HepG2 (cell line): ENCODE measurements around the gene MYO16. TPM values are rescaled to one million over a fixed set of nuclear protein-coding genes. Genes with fewer than 3 reads are reported as not detected.

Experiments used
- ATAC-seq: fragments of 200-7000 bp; cut with Tn5 transposase; 3 replicates; pipeline ENCODE4 v1.9.1; 2020; ENCODE audit warnings: mild to moderate bottlenecking, moderate library complexity
- BruUV-seq: library from RNA; stranded (reverse); fragments of 400-500 nt; replicated peaks from 2 replicates; lab custom pipeline; 2021; lab: Mats Ljungman, UMichigan
- CTCF ChIA-PET: fragments of 300-600 bp; formaldehyde crosslinking; extraction: SDS; loops from one replicate; lab custom pipeline; 2021; ENCODE audit warnings: low total read pairs, inconsistent platforms, low intra/inter-chr PET ratio; lab: Yijun Ruan, JAX
- POLR2A ChIA-PET: fragments of 350-600 bp; sonication (Branson Sonifier 250); formaldehyde crosslinking; loops from one replicate; lab custom pipeline; 2020; ENCODE audit warnings: antibody characterized with exemption, inconsistent platforms; lab: Yijun Ruan, JAX
- DNase-seq: peaks from one replicate; pipeline ENCODE4 v3.0.0-alpha.2; 2015; ENCODE audit warnings: low spot score
- FAIRE-seq: peaks from 3 replicates; lab custom pipeline; 2011; peaks lifted over from hg19 to GRCh38; lab: Jason Lieb, UNC
- H2AFZ ChIP-seq: one replicate; pipeline ENCODE4 v1.6.1; 2011; ENCODE audit warnings: low read length, inconsistent platforms
- H3K27ac ChIP-seq: fragments of 300-600 bp; 3 replicates; pipeline ENCODE4 v1.8.0; 2011; ENCODE audit warnings: mixed run types, mild to moderate bottlenecking, mixed read lengths, low read length, inconsistent platforms; ENCODE audit not compliant: insufficient read depth; ENCODE audit errors: extremely low read length
- H3K27me3 ChIP-seq, 2 experiments: fragments of 200-600 bp in 1 of 2; 2 replicates in 1 of 2; 3 replicates in 1 of 2; pipeline versions ENCODE4 v1.6.0 to v1.8.0; 2011; ENCODE audit warnings: low read length in 2 of 2, mild to moderate bottlenecking in 2 of 2, moderate library complexity in 2 of 2, inconsistent platforms in 1 of 2; ENCODE audit not compliant: insufficient read depth in 2 of 2, control insufficient read depth in 1 of 2
- H3K36me3 ChIP-seq, 2 experiments: fragments of 200-600 bp in 1 of 2; replicated peaks in 1 of 2; 2 replicates in 1 of 2; 3 replicates in 1 of 2; pipeline versions ENCODE4 v1.5.1 to v1.8.0; 2011; ENCODE audit warnings: low read length in 2 of 2, inconsistent platforms in 1 of 2; ENCODE audit not compliant: insufficient read depth in 2 of 2, control insufficient read depth in 1 of 2
- H3K4me1 ChIP-seq: 2 replicates; pipeline ENCODE4 v1.5.1; 2012; ENCODE audit warnings: low read length, inconsistent platforms; ENCODE audit not compliant: insufficient read depth
- H3K4me2 ChIP-seq: 2 replicates; pipeline ENCODE4 v1.6.0; 2011; ENCODE audit warnings: low read depth, low read length, inconsistent platforms
- H3K4me3 ChIP-seq, 3 experiments: fragments of 200-600 bp in 1 of 3; sonication (generic), shearing (Covaris generic) in 1 of 3; replicated peaks in 1 of 3; 2 replicates each; pipeline ENCODE4 v1.5.1; 2011 to 2016; ENCODE audit warnings: low read length in 3 of 3, inconsistent platforms in 2 of 3, low read depth in 2 of 3, mild to moderate bottlenecking in 2 of 3, control low read depth in 1 of 3, mixed read lengths in 1 of 3; ENCODE audit not compliant: insufficient read depth in 1 of 3
- H3K79me2 ChIP-seq: one replicate; pipeline ENCODE4 v1.6.1; 2011; ENCODE audit warnings: low read length, inconsistent platforms; ENCODE audit not compliant: insufficient read depth
- H3K9ac ChIP-seq: 2 replicates; pipeline ENCODE4 v1.6.0; 2011; ENCODE audit warnings: mild to moderate bottlenecking, low read depth, low read length, inconsistent platforms; ENCODE audit not compliant: insufficient read depth
- H3K9me3 ChIP-seq: 2 replicates; pipeline ENCODE4 v1.5.1; 2012; ENCODE audit warnings: mild to moderate bottlenecking, low read length
- H4K20me1 ChIP-seq: 2 replicates; pipeline ENCODE4 v1.6.0; 2011; ENCODE audit warnings: inconsistent platforms, mild to moderate bottlenecking, low read length, moderate library complexity; ENCODE audit not compliant: insufficient read depth
- CREB1 ChIP-seq, 2 experiments: fragments of 450-650 bp in 1 of 2; IDR thresholded peaks; 2 replicates each; pipeline ENCODE4 v1.6.1; 2016 to 2017; ENCODE audit warnings: control low read depth in 1 of 2, mild to moderate bottlenecking in 1 of 2, missing compliant biosample characterization in 1 of 2, missing genetic modification characterization in 1 of 2
- NR3C1 ChIP-seq: sonication (generic); formaldehyde crosslinking; IDR thresholded peaks from 2 replicates; pipeline ENCODE4 v1.4.0; 2020; ENCODE audit warnings: missing genetic modification reagents
- PRMT3 ChIP-seq: sonication (generic); formaldehyde crosslinking; IDR thresholded peaks from 2 replicates; pipeline ENCODE4 v1.8.1; 2022; ENCODE audit warnings: low read depth, mild to moderate bottlenecking, moderate library complexity, missing genetic modification reagents, borderline replicate concordance
- SAFB2 ChIP-seq: sonication (generic); formaldehyde crosslinking; IDR thresholded peaks from 2 replicates; pipeline ENCODE4 v1.5.1; 2020; ENCODE audit warnings: missing genetic modification reagents, low read depth, mild to moderate bottlenecking, borderline replicate concordance
- SALL1 ChIP-seq: sonication (generic); formaldehyde crosslinking; IDR thresholded peaks from 2 replicates; pipeline ENCODE4 v1.8.0; 2022; ENCODE audit warnings: mild to moderate bottlenecking, missing genetic modification reagents
- SIN3A ChIP-seq: IDR thresholded peaks from 2 replicates; pipeline ENCODE4 v1.6.1; 2011; ENCODE audit warnings: low read depth, mild to moderate bottlenecking, control low read depth, low read length, borderline replicate concordance
- WGBS: methylation state at CpG from one replicate; pipeline ENCODE4 v1.1.6; 2017; ENCODE audit warnings: low lambda C conversion rate; 5-methylcytosine and 5-hydroxymethylcytosine counted together
- in situ Hi-C: cut with HindIII; loops from 2 replicates; pipeline ENCODE4 v1.10.0; 2017; ENCODE audit warnings: low pct_unique_long_range_greater_than_20kb; ENCODE audit not compliant: extremely low pct_ligation_motif_present
- intact Hi-C: fragments of 100-400 bp; cut with micrococcal nuclease; formaldehyde crosslinking; loops from one replicate; pipeline ENCODE4 v1.10.0; 2022; ENCODE audit not compliant: unreplicated experiment
- polyA plus RNA-seq, 8 experiments: library from polyadenylated mRNA; depleted of rRNA in 3 of 8; stranded (reverse) in 7 of 8; unstranded in 1 of 8; fragments of >200 nt; fragmentation: Illumina TruSeq in 4 of 8; extraction: Trizol in 4 of 8; gene quantifications; 2 replicates each; pipeline versions ENCODE4 v1.2.1 to v1.2.3, GENCODE V29; 2011 to 2016; ENCODE audit warnings: low read depth in 4 of 8, missing spikeins in 1 of 8, mixed read lengths in 1 of 8; ENCODE audit not compliant: insufficient read depth in 1 of 8
- total RNA-seq, 5 experiments: library from RNA; depleted of rRNA; stranded (reverse); fragments of >200 nt; fragmentation: Illumina TruSeq; extraction: Trizol; gene quantifications; 2 replicates each; pipeline ENCODE4 v1.2.3, GENCODE V29; 2016; ENCODE audit warnings: low read depth in 1 of 5

The MYO16 gene
- total and polyA plus RNA-seq, 2 of the 13 experiments (the other 11 are each of a cell fraction or from before 2014, with no cell fraction given): not detected

GRCh38 chr13:109141706-109142105, 512.3 kb downstream of the MYO16 start:
- no peak for FAIRE-seq
- intact Hi-C loops: no loop called here
- in situ Hi-C loops: loop anchor here (10.0 kb wide), 1 partner anchor 963 kb away; no protein-coding TSS in a partner anchor
- H3K27ac ChIP-seq: no peak overlapping the region
- H2AFZ ChIP-seq: no peak overlapping the region
- ATAC-seq: no peak
- no peak for TF ChIP-seq SAFB2 (CRISPR knock-in tag)
- H3K4me3 ChIP-seq: no peak overlapping the region
- ChIA-PET POLR2A (no interaction called here), CTCF (no interaction called here)
- H3K9ac ChIP-seq: no peak overlapping the region
- no peak overlapping the region for H3K4me2 ChIP-seq
- no peaks in the 10 kb centered on the region for H3K36me3 ChIP-seq
- H3K9me3 ChIP-seq: peaks cover 20% of the 10 kb centered on the region
- WGBS: 84% methylated on average over 14 of the region's 14 CpGs
- no peak for DNase-seq
- no peaks in the 10 kb centered on the region for H3K4me1 ChIP-seq
- no TSS peak for BruUV-seq
- H3K27me3 ChIP-seq: no peaks in the 10 kb centered on the region
- H4K20me1 ChIP-seq: no peaks in the 10 kb centered on the region
- no peaks in the 10 kb centered on the region for H3K79me2 ChIP-seq

- H4K20me1 ChIP-seq: no peaks in the 10 kb centered on the region
- BruUV-seq: no TSS peak
- H3K36me3 ChIP-seq: no peaks in the 10 kb centered on the region
- CTCF ChIA-PET: no interaction called here
- POLR2A ChIA-PET: no interaction called here
- no peak overlapping the region for H2AFZ ChIP-seq
- no peak overlapping the region for H3K4me2 ChIP-seq
- 9% methylated on average over 5 of the region's 5 CpGs for WGBS
- intact Hi-C loops (loop anchor here (5.0 kb wide), 1 partner anchor 647 kb away; no protein-coding TSS in a partner anchor), in situ Hi-C loops (loop anchor here (10.0 kb wide), 1 partner anchor 960 kb away; no protein-coding TSS in a partner anchor)
- no peak for ATAC-seq
- no peak for DNase-seq
- no peaks in the 10 kb centered on the region for H3K4me1 ChIP-seq
- TF ChIP-seq SALL1 (CRISPR knock-in tag): no peak
- no peak for TF ChIP-seq PRMT3 (CRISPR knock-in tag)
- TF ChIP-seq NR3C1 (CRISPR knock-in tag): no peak
- no peak for TF ChIP-seq SIN3A
- no peak for TF ChIP-seq CREB1 (IDR thresholded peaks at IDR 0.05)
- no peak for TF ChIP-seq CREB1 (CRISPR knock-in tag; IDR thresholded peaks at IDR 0.05)
- no peaks in the 10 kb centered on the region for H3K27me3 ChIP-seq
- no peak for FAIRE-seq
- H3K9me3 ChIP-seq: peaks cover 6% of the 10 kb centered on the region; the same call in 1 of the 2 replicates
- H3K9ac ChIP-seq: no peak overlapping the region
- H3K79me2 ChIP-seq: no peaks in the 10 kb centered on the region
- no peak overlapping the region for H3K4me3 ChIP-seq
- no peak overlapping the region for H3K27ac ChIP-seq
Measured at GRCh38 chr13:109144693-109145437, 515.5 kb downstream of the MYO16 start.
